ENCODE results near the gene APBB3.
"Not testable (repeated sequence)": the region's sequence is repeated elsewhere in the genome, so short reads cannot be mapped to it uniquely, and the experiment has no call there.

APBB3 gene

GRCh38 chr5:140564196-140565023 is at the start of gene APBB3, which contains the start of gene SLC35A4:
Gene APBB3, minus strand, starts transcription at chr5:140564598. Its CDS starts 353 bp downstream, at chr5:140564245.
Gene SLC35A4, plus strand, starts transcription at chr5:140564828. Its CDS starts 2,342 bp downstream, at chr5:140567170.
- DNase-seq (ENCODE audit: low read depth in 2 of 2) = peak; percentile 96 to 98

- DNase-seq (ENCODE audit: low read depth in 2 of 2) = no peak
Observed at GRCh38 chr5:140611020-140611521, 46.7 kb upstream of the APBB3 start.

GRCh38 chr5:140609126-140609525 is 44.7 kb upstream of the APBB3 start:
- DNase-seq (ENCODE audit: low read depth in 2 of 2) = no peak

- DNase-seq (ENCODE audit: low read depth in 2 of 2) = no peak
Observed at GRCh38 chr5:140608722-140609121, 44.3 kb upstream of the APBB3 start.

- DNase-seq (ENCODE audit: low read depth in 2 of 2) = no peak
Observed at GRCh38 chr5:140607031-140607430, 42.6 kb upstream of the APBB3 start.

GRCh38 chr5:140605879-140606278 is 41.5 kb upstream of the APBB3 start:
- no peak for DNase-seq (ENCODE audit: low read depth in 2 of 2)

GRCh38 chr5:140603734-140604133 is 39.3 kb upstream of the APBB3 start:
- no peak for DNase-seq (ENCODE audit: low read depth in 2 of 2)

- not testable (repeated sequence) for DNase-seq (ENCODE audit: low read depth in 2 of 2)
Observed at GRCh38 chr5:140603446-140603698, 39.0 kb upstream of the APBB3 start.

GRCh38 chr5:140602147-140602546 is 37.7 kb upstream of the APBB3 start:
- no peak for DNase-seq (ENCODE audit: low read depth in 2 of 2)

- DNase-seq (ENCODE audit: low read depth in 2 of 2) = no peak
Observed at GRCh38 chr5:140600096-140600495, 35.7 kb upstream of the APBB3 start.

GRCh38 chr5:140598836-140599235 is 34.4 kb upstream of the APBB3 start:
- DNase-seq (ENCODE audit: low read depth in 2 of 2) = no peak

- no peak for DNase-seq (ENCODE audit: low read depth in 2 of 2)
Observed at GRCh38 chr5:140596321-140596741, 31.9 kb upstream of the APBB3 start.

GRCh38 chr5:140595538-140596300 is 31.3 kb upstream of the APBB3 start:
- DNase-seq (ENCODE audit: low read depth in 2 of 2) = no peak

- DNase-seq (ENCODE audit: low read depth in 2 of 2) = no peak
Observed at GRCh38 chr5:140594169-140594568, 29.8 kb upstream of the APBB3 start.

- DNase-seq (ENCODE audit: low read depth in 2 of 2) = not testable (repeated sequence)
Observed at GRCh38 chr5:140593070-140593469, 28.7 kb upstream of the APBB3 start.

- DNase-seq (ENCODE audit: low read depth in 2 of 2) = no peak
Observed at GRCh38 chr5:140591747-140592372, 27.5 kb upstream of the APBB3 start.

- no peak for DNase-seq (ENCODE audit: low read depth in 2 of 2)
Observed at GRCh38 chr5:140590861-140591260, 26.5 kb upstream of the APBB3 start.

GRCh38 chr5:140588311-140589070 is 24.1 kb upstream of the APBB3 start:
- DNase-seq (ENCODE audit: low read depth in 2 of 2) = no peak

GRCh38 chr5:140587495-140587894 is 23.1 kb upstream of the APBB3 start:
- no peak for DNase-seq (ENCODE audit: low read depth in 2 of 2)

- DNase-seq (ENCODE audit: low read depth in 2 of 2) = not testable (repeated sequence)
Observed at GRCh38 chr5:140579188-140579747, 14.9 kb upstream of the APBB3 start.

- DNase-seq (ENCODE audit: low read depth in 2 of 2) = no peak
Observed at GRCh38 chr5:140576776-140577201, 12.4 kb upstream of the APBB3 start.

Data from stimulated activated CD8-positive, alpha-beta memory T cell treated with anti-CD3 and anti-CD28 coated beads, Interleukin-7, amount 100 ng/mL, for 4 hours (primary cell).